NCI-H2171 treated with DMSO at 0.1 percent for 48 hours (cell line): Measurements from ENCODE around the gene CSN1S1.
A peak's percentile ranks its signal among the peaks of the same experiment; 100 is the strongest.
"Not testable (repeated sequence)": the region's sequence is repeated elsewhere in the genome, so short reads cannot be mapped to it uniquely, and the experiment has no call there.

Experiments
- DNase-seq: peaks from one replicate; lab custom pipeline; 2025; lab: John Stamatoyannopoulos, UW

Gene CSN1S1

GRCh38 chr4:69930768-69931167 lies at the start of gene CSN1S1:
TSS of gene CSN1S1 (plus strand) at chr4:69931068. CDS start at chr4:69932556, 1,488 bp downstream.
- no peak for DNase-seq

GRCh38 chr4:69881173-69881773 lies 49.6 kb upstream of the CSN1S1 start:
- DNase-seq: peak; percentile 20

GRCh38 chr4:69882150-69882549 lies 48.7 kb upstream of the CSN1S1 start:
- no peak for DNase-seq

GRCh38 chr4:69888336-69888735 lies 42.5 kb upstream of the CSN1S1 start:
- no peak for DNase-seq

- DNase-seq: no peak
Observed at GRCh38 chr4:69894186-69894585, 36.7 kb upstream of the CSN1S1 start.

- DNase-seq: no peak
Observed at GRCh38 chr4:69894721-69895120, 36.1 kb upstream of the CSN1S1 start.

GRCh38 chr4:69896530-69897116 lies 34.2 kb upstream of the CSN1S1 start:
- DNase-seq: no peak

- no peak for DNase-seq
Observed at GRCh38 chr4:69907151-69907550, 23.7 kb upstream of the CSN1S1 start.

GRCh38 chr4:69909195-69909594 lies 21.7 kb upstream of the CSN1S1 start:
- no peak for DNase-seq

GRCh38 chr4:69910016-69910782 lies 20.7 kb upstream of the CSN1S1 start:
- no peak for DNase-seq

- no peak for DNase-seq
Observed at GRCh38 chr4:69920874-69921273, 10.0 kb upstream of the CSN1S1 start.

- not testable (repeated sequence) for DNase-seq
Observed at GRCh38 chr4:69923782-69924410, 7.0 kb upstream of the CSN1S1 start.

- DNase-seq: no peak
Observed at GRCh38 chr4:69934150-69934549, 3.3 kb downstream of the CSN1S1 start.

GRCh38 chr4:69936566-69936965 lies 5.7 kb downstream of the CSN1S1 start:
- no peak for DNase-seq

- no peak for DNase-seq
Observed at GRCh38 chr4:69951602-69952001, 20.7 kb downstream of the CSN1S1 start.

- no peak for DNase-seq
Observed at GRCh38 chr4:69957209-69957608, 26.3 kb downstream of the CSN1S1 start.

- DNase-seq: no peak
Observed at GRCh38 chr4:69965628-69966027, 34.8 kb downstream of the CSN1S1 start, which contains the start of gene CSN2. TSS of gene CSN2 (minus strand) at chr4:69965728. CDS start at chr4:69960995, 4,733 bp downstream.

- DNase-seq: no peak
Observed at GRCh38 chr4:69970071-69970470, 39.2 kb downstream of the CSN1S1 start.

GRCh38 chr4:69974631-69975030 lies 43.8 kb downstream of the CSN1S1 start:
- DNase-seq: no peak

- DNase-seq: no peak
Observed at GRCh38 chr4:69977582-69977981, 46.7 kb downstream of the CSN1S1 start.

GRCh38 chr4:69984030-69984443 lies 53.2 kb downstream of the CSN1S1 start:
- peak; percentile 3 for DNase-seq

- DNase-seq: no peak
Observed at GRCh38 chr4:69986663-69987062, 55.8 kb downstream of the CSN1S1 start.

- DNase-seq: no peak
Observed at GRCh38 chr4:69991016-69991415, 60.1 kb downstream of the CSN1S1 start.
